WERI-Rb-1 (cell line): ENCODE results near the gene DAAM1.

Experiments
- DNase-seq: peaks from one replicate; pipeline ENCODE4 v3.0.0-alpha.2; 2020
- H3K27ac ChIP-seq: fragments of 250-450 bp; sonication (Bioruptor Pico); 2 replicates; pipeline ENCODE4 v1.5.1; 2020; ENCODE audit warnings: mild to moderate bottlenecking, moderate library complexity
- H3K27me3 ChIP-seq: fragments of 250-450 bp; sonication (Bioruptor Pico); 2 replicates; pipeline ENCODE4 v1.5.1; 2021; ENCODE audit warnings: mild to moderate bottlenecking, low read depth, moderate library complexity; ENCODE audit not compliant: insufficient read depth, severe bottlenecking
- H3K36me3 ChIP-seq: fragments of 250-450 bp; sonication (Bioruptor Pico); 2 replicates; pipeline ENCODE4 v1.5.1; 2020; ENCODE audit warnings: mild to moderate bottlenecking, moderate library complexity
- H3K4me3 ChIP-seq: 2 replicates; pipeline ENCODE4 v1.5.1; 2011; ENCODE audit warnings: low read depth, mild to moderate bottlenecking, control low read depth, low read length
- H3K9me3 ChIP-seq: fragments of 250-450 bp; sonication (Bioruptor Pico); 2 replicates; pipeline ENCODE4 v1.5.1; 2021; ENCODE audit warnings: mild to moderate bottlenecking, moderate library complexity; ENCODE audit not compliant: severe bottlenecking
- TF ChIP-seq, protein P1 (sequence below): IDR thresholded peaks from 2 replicates; pipeline ENCODE4 v1.5.1; 2011; ENCODE audit warnings: low read depth, mild to moderate bottlenecking, control low read depth, inconsistent platforms, low read length

Gene DAAM1

DNA sequence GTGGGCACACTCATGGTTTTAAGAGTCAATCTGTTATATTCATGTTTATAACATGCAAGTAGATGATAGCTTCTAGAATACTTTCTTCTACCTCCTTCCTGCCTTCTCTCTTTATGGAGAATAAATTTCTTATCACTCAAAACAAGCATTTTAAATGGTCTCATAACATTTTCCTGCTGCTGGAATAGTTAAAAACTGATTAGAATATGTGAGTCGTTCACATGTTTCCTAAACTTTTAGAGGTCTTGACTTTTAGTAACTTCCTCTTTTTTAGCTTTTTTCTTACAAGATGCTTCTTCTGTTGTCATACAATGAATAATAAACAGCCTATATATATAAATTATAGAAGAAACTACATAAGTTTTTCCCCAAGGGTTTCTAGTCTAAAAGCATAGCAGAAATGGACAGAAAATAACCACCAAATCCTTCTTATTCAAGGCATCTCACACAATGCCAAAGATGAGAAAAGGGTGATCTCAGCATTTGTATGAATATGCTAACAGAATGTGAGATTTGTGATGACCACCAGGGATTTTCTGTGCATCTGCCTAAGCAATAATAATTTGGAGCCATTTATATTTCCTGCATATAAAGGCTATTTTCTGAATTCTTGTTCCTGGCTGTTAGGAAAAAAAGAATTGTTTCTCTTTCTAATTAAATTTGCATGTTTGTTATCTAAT is 127.8 kb downstream of the DAAM1 start:
- Histone ChIP-seq H3K27ac (no peak overlapping the region), H3K36me3 (peaks cover 8% of the 10 kb centered on the region), H3K27me3 (no peaks in the 10 kb centered on the region), H3K9me3 (no peaks in the 10 kb centered on the region), H3K4me3 (no peak overlapping the region)
- DNase-seq: no peak
- TF ChIP-seq, protein P1, sequence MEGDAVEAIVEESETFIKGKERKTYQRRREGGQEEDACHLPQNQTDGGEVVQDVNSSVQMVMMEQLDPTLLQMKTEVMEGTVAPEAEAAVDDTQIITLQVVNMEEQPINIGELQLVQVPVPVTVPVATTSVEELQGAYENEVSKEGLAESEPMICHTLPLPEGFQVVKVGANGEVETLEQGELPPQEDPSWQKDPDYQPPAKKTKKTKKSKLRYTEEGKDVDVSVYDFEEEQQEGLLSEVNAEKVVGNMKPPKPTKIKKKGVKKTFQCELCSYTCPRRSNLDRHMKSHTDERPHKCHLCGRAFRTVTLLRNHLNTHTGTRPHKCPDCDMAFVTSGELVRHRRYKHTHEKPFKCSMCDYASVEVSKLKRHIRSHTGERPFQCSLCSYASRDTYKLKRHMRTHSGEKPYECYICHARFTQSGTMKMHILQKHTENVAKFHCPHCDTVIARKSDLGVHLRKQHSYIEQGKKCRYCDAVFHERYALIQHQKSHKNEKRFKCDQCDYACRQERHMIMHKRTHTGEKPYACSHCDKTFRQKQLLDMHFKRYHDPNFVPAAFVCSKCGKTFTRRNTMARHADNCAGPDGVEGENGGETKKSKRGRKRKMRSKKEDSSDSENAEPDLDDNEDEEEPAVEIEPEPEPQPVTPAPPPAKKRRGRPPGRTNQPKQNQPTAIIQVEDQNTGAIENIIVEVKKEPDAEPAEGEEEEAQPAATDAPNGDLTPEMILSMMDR: no peak

DNA sequence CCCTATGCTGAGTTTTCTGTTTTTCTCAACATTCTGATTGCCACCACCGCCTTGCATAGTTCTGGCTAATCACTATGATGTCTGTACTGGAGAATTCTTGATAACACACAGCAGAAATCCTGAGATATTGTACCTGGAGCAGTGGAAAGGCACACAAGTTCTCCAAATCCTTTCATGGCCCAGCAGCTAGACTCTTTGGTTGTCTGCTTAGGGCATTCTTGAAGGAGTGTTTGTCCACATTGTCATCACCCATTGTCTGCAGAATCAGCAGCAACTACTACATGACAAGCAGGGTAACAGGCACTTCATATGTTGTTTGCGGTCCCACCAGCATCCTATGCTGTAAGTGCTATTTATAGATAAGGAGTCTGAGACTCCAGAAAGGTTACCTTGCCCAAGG is 128.9 kb downstream of the DAAM1 start:
- TF ChIP-seq, protein P1: no peak
- Histone ChIP-seq H3K27ac (no peak overlapping the region), H3K4me3 (no peak overlapping the region), H3K9me3 (no peaks in the 10 kb centered on the region), H3K27me3 (no peaks in the 10 kb centered on the region), H3K36me3 (peaks cover 12% of the 10 kb centered on the region)
- DNase-seq: no peak

DNA sequence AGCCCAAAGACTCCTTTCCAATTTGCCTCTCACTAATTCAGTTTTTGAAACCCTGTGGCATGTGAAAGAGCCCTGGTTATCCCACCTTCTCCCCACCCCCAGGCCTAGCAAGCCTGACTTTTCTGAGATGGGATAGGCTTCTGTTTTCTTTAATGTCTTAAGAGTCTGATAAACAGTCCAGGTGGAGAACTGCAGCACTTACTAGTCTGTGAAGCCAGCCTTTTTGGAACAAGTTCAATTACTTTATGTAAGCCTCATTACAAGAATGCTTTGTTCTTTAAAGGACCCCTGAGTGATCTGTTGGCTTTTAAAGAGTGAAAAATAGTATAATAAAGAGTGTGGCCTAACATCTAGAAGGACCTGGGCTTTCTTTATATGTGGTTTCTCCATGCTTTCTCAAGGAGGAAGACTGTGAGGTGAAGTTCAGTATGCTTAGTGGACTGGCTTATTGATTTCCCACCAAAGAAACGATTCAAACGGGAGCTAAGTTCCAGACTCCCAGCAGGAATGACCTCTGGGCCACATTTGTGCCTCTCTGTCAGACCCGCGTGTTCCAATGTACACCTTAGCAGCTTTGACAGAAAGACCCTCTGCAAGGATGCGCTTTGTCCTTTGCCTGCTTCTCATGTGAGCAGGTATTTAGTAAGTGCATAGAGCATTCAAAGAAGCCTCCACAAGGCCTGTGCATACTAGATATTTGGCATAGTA is 129.5 kb downstream of the DAAM1 start:
- peaks cover 15% of the 10 kb centered on the region for H3K36me3 ChIP-seq
- no peaks in the 10 kb centered on the region for H3K9me3 ChIP-seq
- no peak for DNase-seq
- TF ChIP-seq, protein P1: no peak
- no peak overlapping the region for H3K4me3 ChIP-seq
- no peak overlapping the region for H3K27ac ChIP-seq
- no peaks in the 10 kb centered on the region for H3K27me3 ChIP-seq

DNA sequence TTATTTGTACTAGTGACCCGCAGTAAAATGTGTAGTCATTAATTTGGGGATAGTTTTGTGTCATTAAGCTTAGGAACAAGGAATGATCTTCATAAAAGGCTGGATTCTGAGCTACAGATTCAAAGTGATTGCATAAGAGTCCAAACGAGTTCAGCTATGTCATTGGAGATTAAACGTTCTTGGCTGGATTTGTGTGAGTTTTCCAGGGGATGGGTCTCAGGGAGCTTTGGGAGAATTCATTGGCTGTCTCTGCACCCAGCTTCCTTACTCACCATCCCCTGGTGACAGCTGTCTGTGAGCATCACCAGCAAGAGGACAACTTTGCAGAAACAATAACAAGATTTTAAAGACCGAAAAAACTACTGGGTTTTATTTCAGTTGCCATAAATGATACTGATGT is 130.4 kb downstream of the DAAM1 start:
- TF ChIP-seq, protein P1: no peak
- DNase-seq: no peak
- no peaks in the 10 kb centered on the region for H3K27me3 ChIP-seq
- peaks cover 22% of the 10 kb centered on the region for H3K36me3 ChIP-seq
- no peak overlapping the region for H3K27ac ChIP-seq
- no peak overlapping the region for H3K4me3 ChIP-seq
- no peaks in the 10 kb centered on the region for H3K9me3 ChIP-seq

DNA sequence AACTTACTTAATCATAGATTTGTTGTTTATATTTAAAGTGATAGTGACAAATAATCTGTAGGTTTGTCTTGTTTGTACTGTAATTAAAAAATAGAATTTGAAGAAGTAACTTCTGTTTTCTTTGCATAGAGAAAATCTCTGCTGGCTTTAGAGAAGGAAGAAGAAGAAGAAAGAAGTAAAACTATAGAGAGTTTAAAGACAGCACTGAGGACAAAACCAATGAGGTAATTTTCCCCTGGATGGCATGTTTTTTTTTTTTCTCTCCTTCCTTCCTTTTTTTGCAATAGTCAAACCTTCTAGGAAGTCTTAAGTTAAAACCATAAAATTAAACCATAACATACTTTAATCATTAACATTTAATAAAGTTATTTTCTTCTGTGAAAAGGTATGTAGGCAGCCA is 131.9 kb downstream of the DAAM1 start:
- H3K27ac ChIP-seq: no peak overlapping the region
- no peak overlapping the region for H3K4me3 ChIP-seq
- TF ChIP-seq, protein P1: no peak

More for the DNA sequence above, 131.9 kb downstream of the DAAM1 start:
- H3K9me3 ChIP-seq: no peaks in the 10 kb centered on the region
- peaks cover 31% of the 10 kb centered on the region for H3K36me3 ChIP-seq
- H3K27me3 ChIP-seq: no peaks in the 10 kb centered on the region
- no peak for DNase-seq
